Measurements from ENCODE around the gene PNPLA6. TPM values are rescaled to one million over a fixed set of nuclear protein-coding genes. Genes with fewer than 3 reads are reported as not detected.

PNPLA6 gene
- total and polyA plus RNA-seq, 10 of the 15 experiments (the other 5 are each of a cell fraction or from before 2014, with no cell fraction given), result 0.95 to 105 (median 40.0) TPM

GRCh38 chr19:7492558-7492957 lies 43.0 kb upstream of the PNPLA6 start:
- intact Hi-C loops (cut with micrococcal nuclease; ENCODE audit: unreplicated experiment), result no loop called here
- POLR2A ChIA-PET, result no interaction called here

GRCh38 chr19:7494416-7495098 lies 41.0 kb upstream of the PNPLA6 start:
- Histone ChIP-seq H3K9me3 (replicated peaks; ENCODE audit: control insufficient read depth, insufficient read depth, low read length) (no peaks in the 10 kb centered on the region), H3K4me3 (no peak overlapping the region), H3K27me3 (replicated peaks in 1 of 2; ENCODE audit: control insufficient read depth in 2 of 2, insufficient read depth in 2 of 2, low read length in 1 of 2) (no peaks in the 10 kb centered on the region), H3K79me2 (ENCODE audit: control insufficient read depth, insufficient read depth, low read length) (no peaks in the 10 kb centered on the region), H3K4me1 (ENCODE audit: control insufficient read depth, insufficient read depth, low read length) (no peaks in the 10 kb centered on the region), H3K9ac (ENCODE audit: control insufficient read depth, insufficient read depth, low read length) (no peak overlapping the region), H4K20me1 (ENCODE audit: control insufficient read depth, insufficient read depth) (no peaks in the 10 kb centered on the region), H3K4me2 (ENCODE audit: control insufficient read depth, insufficient read depth) (no peak overlapping the region), H3K27ac (ENCODE audit: control insufficient read depth, insufficient read depth) (no peak overlapping the region), H3K36me3 (ENCODE audit: control insufficient read depth in 2 of 2, insufficient read depth in 2 of 2, low read length in 1 of 2) (no peaks in the 10 kb centered on the region), H2AFZ (ENCODE audit: control insufficient read depth, low read depth, low read length) (no peak overlapping the region)
- DNase-seq (ENCODE audit: low read depth, low spot score) (no peak), ATAC-seq (no peak), FAIRE-seq (no peak)
- intact Hi-C loops (cut with micrococcal nuclease; ENCODE audit: unreplicated experiment) (no loop called here), in situ Hi-C loops (cut with MboI) (no loop called here)
- ChIA-PET CTCF (no interaction called here), RAD21 (ENCODE audit: unreplicated experiment) (no interaction called here), POLR2A (no interaction called here), SMC1A (ENCODE audit: uncharacterized antibody, unreplicated experiment) (no interaction called here)
- 72% methylated on average over 13 of the region's 13 CpGs for WGBS (ENCODE audit: insufficient coverage, insufficient replicate concordance, low lambda C conversion rate, missing lambda C conversion rate)
- BruUV-seq (replicated peaks), result no TSS peak
- TF ChIP-seq RELA (IDR thresholded peaks at IDR 0.05; ENCODE audit: borderline replicate concordance, partially characterized antibody) (no peak), TCF7 (IDR thresholded peaks at IDR 0.05; ENCODE audit: borderline replicate concordance) (no peak), CTCF (IDR thresholded peaks at IDR 0.05 in 2 of 3, conservative IDR thresholded peaks at IDR 0.05 in 1 of 3; ENCODE audit: control insufficient read depth in 2 of 3, extremely low read depth in 1 of 3, insufficient read depth in 1 of 3, low read depth in 3 of 3, low read length in 3 of 3) (no peak), HCFC1 (IDR thresholded peaks at IDR 0.05; ENCODE audit: low read length) (no peak), EED (IDR thresholded peaks at IDR 0.05; ENCODE audit: low read depth) (no peak), NFYA (IDR thresholded peaks at IDR 0.05; ENCODE audit: borderline replicate concordance, low read depth, low read length) (no peak), PKNOX1 (IDR thresholded peaks at IDR 0.05) (no peak), IRF5 (IDR thresholded peaks at IDR 0.05; ENCODE audit: borderline replicate concordance) (no peak), JUNB (IDR thresholded peaks at IDR 0.05) (no peak), POU2F2 (IDR thresholded peaks at IDR 0.05; ENCODE audit: borderline replicate concordance, low read depth, low read length) (no peak), SMC3 (IDR thresholded peaks at IDR 0.05; ENCODE audit: borderline replicate concordance, low read length) (no peak), HDAC6 (IDR thresholded peaks at IDR 0.05; ENCODE audit: unreplicated experiment) (no peak)

More at GRCh38 chr19:7492558-7492957, 43.0 kb upstream of the PNPLA6 start:
- H3K79me2 ChIP-seq (ENCODE audit: control insufficient read depth, insufficient read depth, low read length), result no peaks in the 10 kb centered on the region
- no TSS peak for BruUV-seq (replicated peaks)
- H2AFZ ChIP-seq (ENCODE audit: control insufficient read depth, low read depth, low read length), result no peak overlapping the region
- CTCF ChIA-PET, result no interaction called here
- H3K4me3 ChIP-seq, result no peak overlapping the region
- H3K9ac ChIP-seq (ENCODE audit: control insufficient read depth, insufficient read depth, low read length), result no peak overlapping the region
- 52% methylated on average over 11 of the region's 11 CpGs for WGBS (ENCODE audit: insufficient coverage, insufficient replicate concordance, low lambda C conversion rate, missing lambda C conversion rate)
- H3K27ac ChIP-seq (ENCODE audit: control insufficient read depth, insufficient read depth), result no peak overlapping the region
- in situ Hi-C loops (cut with MboI), result no loop called here
- SMC1A ChIA-PET (ENCODE audit: uncharacterized antibody, unreplicated experiment), result no interaction called here
- no peak for TF ChIP-seq SIX5 (IDR thresholded peaks at IDR 0.05; ENCODE audit: low read depth, low read length, severe bottlenecking)
- TF ChIP-seq SRF (IDR thresholded peaks at IDR 0.05; ENCODE audit: low read depth in 2 of 2, low read length in 2 of 2), result no peak
- H4K20me1 ChIP-seq (ENCODE audit: control insufficient read depth, insufficient read depth), result no peaks in the 10 kb centered on the region
- FAIRE-seq (no peak), DNase-seq (ENCODE audit: low read depth, low spot score) (no peak), ATAC-seq (no peak)
- H3K9me3 ChIP-seq (replicated peaks; ENCODE audit: control insufficient read depth, insufficient read depth, low read length), result no peaks in the 10 kb centered on the region
- no peaks in the 10 kb centered on the region for H3K27me3 ChIP-seq (replicated peaks in 1 of 2; ENCODE audit: control insufficient read depth in 2 of 2, insufficient read depth in 2 of 2, low read length in 1 of 2)
- no peaks in the 10 kb centered on the region; the same call in 1 of the 2 replicates for H3K4me1 ChIP-seq (ENCODE audit: control insufficient read depth, insufficient read depth, low read length)
- no peaks in the 10 kb centered on the region for H3K36me3 ChIP-seq (ENCODE audit: control insufficient read depth in 2 of 2, insufficient read depth in 2 of 2, low read length in 1 of 2)
- no peak overlapping the region for H3K4me2 ChIP-seq (ENCODE audit: control insufficient read depth, insufficient read depth)
- RAD21 ChIA-PET (ENCODE audit: unreplicated experiment), result no interaction called here

All from GM12878 (cell line).